GM23338 (cell line): ENCODE measurements around the gene PRDX4.

Experiments
- CTCF ChIP-seq, 2 experiments: fragments of 200-600 bp in 1 of 2; sonication (generic) in 1 of 2; conservative IDR thresholded peaks; 2 replicates each; pipeline versions ENCODE4 v1.5.1 to v1.6.1; 2016 to 2017; ENCODE audit warnings: antibody characterized with exemption in 2 of 2, low read depth in 2 of 2, mild to moderate bottlenecking in 2 of 2, moderate library complexity in 1 of 2
- EZH2 ChIP-seq: fragments of 200-600 bp; sonication (generic); IDR thresholded peaks from one replicate; pipeline ENCODE4 v1.8.0; 2017; ENCODE audit warnings: antibody characterized with exemption, mild to moderate bottlenecking, low read depth; ENCODE audit not compliant: unreplicated experiment
- STAT1 ChIP-seq: IDR thresholded peaks from one replicate; pipeline ENCODE4 v1.6.1; 2016; ENCODE audit warnings: antibody characterized with exemption; ENCODE audit not compliant: unreplicated experiment
- ZNF331 ChIP-seq: fragments of 250-450 bp; sonication (Bioruptor Pico); IDR thresholded peaks from 2 replicates; pipeline ENCODE4 v1.5.0; 2020; ENCODE audit warnings: low read depth, mild to moderate bottlenecking, moderate library complexity

GRCh38 chrX:23659339-23659738, 8.0 kb upstream of the PRDX4 start:
- TF ChIP-seq CTCF (conservative IDR thresholded peaks at IDR 0.05; ENCODE audit: low read depth in 2 of 2) = no peak
- TF ChIP-seq EZH2 = no peak
- no peak for TF ChIP-seq ZNF331
- TF ChIP-seq STAT1 = no peak
